Caco-2 (cell line): ENCODE results near the gene NFKBIA. TPM values are rescaled to one million over a fixed set of nuclear protein-coding genes. Genes with fewer than 3 reads are reported as not detected.
"Not testable (repeated sequence)": the region's sequence is repeated elsewhere in the genome, so short reads cannot be mapped to it uniquely, and the experiment has no call there.

ENCODE experiments used
- BruUV-seq: library from RNA; stranded (reverse); fragments of 400-500 nt; replicated peaks from 2 replicates; lab custom pipeline; 2021; lab: Mats Ljungman, UMichigan
- CTCF ChIA-PET: fragments of 300-600 bp; sonication (Branson Sonifier 250); formaldehyde crosslinking; loops from one replicate; lab custom pipeline; 2022; ENCODE audit warnings: antibody characterized with exemption; lab: Charles Lee
- POLR2A ChIA-PET: fragments of 300-600 bp; sonication (Branson Sonifier 250); formaldehyde crosslinking; loops from one replicate; lab custom pipeline; 2022; ENCODE audit warnings: antibody characterized with exemption; lab: Charles Lee
- DNase-seq, 2 experiments: peaks; one replicate each; pipeline versions ENCODE4 v3.0.0 to v3.0.0-alpha.2; 2020 to 2022
- H3K27me3 ChIP-seq: replicated peaks from 2 replicates; pipeline ENCODE4 v1.6.0; 2011; ENCODE audit warnings: low read length; ENCODE audit not compliant: control insufficient read depth, insufficient read depth
- H3K36me3 ChIP-seq: 2 replicates; pipeline ENCODE4 v1.5.1; 2011; ENCODE audit warnings: low read length; ENCODE audit not compliant: control insufficient read depth, insufficient read depth
- H3K4me1 ChIP-seq: fragments of 250-450 bp; sonication (Bioruptor Pico); 2 replicates; pipeline ENCODE4 v1.5.1; 2020; ENCODE audit warnings: mild to moderate bottlenecking
- H3K4me3 ChIP-seq: 2 replicates; pipeline ENCODE4 v1.5.1; 2011; ENCODE audit warnings: low read depth, mild to moderate bottlenecking, control low read depth, low read length
- H3K9me3 ChIP-seq: fragments of 250-450 bp; sonication (Bioruptor Pico); 2 replicates; pipeline ENCODE4 v1.5.1; 2020; ENCODE audit warnings: mild to moderate bottlenecking, moderate library complexity
- H3K27ac Mint-ChIP-seq: one replicate; pipeline ENCODE4 v1.8.0; 2022; ENCODE audit warnings: mixed read lengths; ENCODE audit not compliant: unreplicated experiment
- H3K27me3 Mint-ChIP-seq: one replicate; pipeline ENCODE4 v1.8.0; 2022; ENCODE audit warnings: mixed read lengths; ENCODE audit not compliant: insufficient read depth, unreplicated experiment
- H3K36me3 Mint-ChIP-seq: one replicate; pipeline ENCODE4 v1.8.0; 2022; ENCODE audit warnings: mild to moderate bottlenecking, mixed read lengths; ENCODE audit not compliant: insufficient read depth, unreplicated experiment
- H3K4me1 Mint-ChIP-seq: one replicate; pipeline ENCODE4 v1.8.0; 2022; ENCODE audit warnings: low read depth, mixed read lengths; ENCODE audit not compliant: unreplicated experiment
- H3K4me3 Mint-ChIP-seq: one replicate; pipeline ENCODE4 v1.8.0; 2022; ENCODE audit warnings: mild to moderate bottlenecking, moderate library complexity, mixed read lengths; ENCODE audit not compliant: unreplicated experiment
- H3K9me3 Mint-ChIP-seq: one replicate; pipeline ENCODE4 v1.8.0; 2022; ENCODE audit warnings: mixed read lengths; ENCODE audit not compliant: unreplicated experiment
- intact Hi-C: fragments of 100-400 bp; cut with micrococcal nuclease; formaldehyde crosslinking; loops from one replicate; pipeline ENCODE4 v1.10.0; 2022; ENCODE audit not compliant: unreplicated experiment
- total RNA-seq: library from RNA; stranded (reverse); gene quantifications from 2 replicates; pipeline ENCODE4 v1.2.3, GENCODE V29; 2022
- TF ChIP-seq, protein P1 (sequence below), 2 experiments: fragments of 200-600 bp in 1 of 2; IDR thresholded peaks; 1 replicate in 1 of 2; 2 replicates in 1 of 2; pipeline versions ENCODE4 v1.5.1 to v1.8.0; 2011 to 2022; ENCODE audit warnings: antibody characterized with exemption in 1 of 2, control low read depth in 1 of 2, inconsistent platforms in 1 of 2, low read depth in 1 of 2, low read length in 1 of 2, mild to moderate bottlenecking in 1 of 2, moderate library complexity in 1 of 2; ENCODE audit not compliant: insufficient read depth in 1 of 2, severe bottlenecking in 1 of 2, unreplicated experiment in 1 of 2

Gene NFKBIA
- total RNA-seq, 1 experiment from 2014 or later = 33.4 TPM

DNA sequence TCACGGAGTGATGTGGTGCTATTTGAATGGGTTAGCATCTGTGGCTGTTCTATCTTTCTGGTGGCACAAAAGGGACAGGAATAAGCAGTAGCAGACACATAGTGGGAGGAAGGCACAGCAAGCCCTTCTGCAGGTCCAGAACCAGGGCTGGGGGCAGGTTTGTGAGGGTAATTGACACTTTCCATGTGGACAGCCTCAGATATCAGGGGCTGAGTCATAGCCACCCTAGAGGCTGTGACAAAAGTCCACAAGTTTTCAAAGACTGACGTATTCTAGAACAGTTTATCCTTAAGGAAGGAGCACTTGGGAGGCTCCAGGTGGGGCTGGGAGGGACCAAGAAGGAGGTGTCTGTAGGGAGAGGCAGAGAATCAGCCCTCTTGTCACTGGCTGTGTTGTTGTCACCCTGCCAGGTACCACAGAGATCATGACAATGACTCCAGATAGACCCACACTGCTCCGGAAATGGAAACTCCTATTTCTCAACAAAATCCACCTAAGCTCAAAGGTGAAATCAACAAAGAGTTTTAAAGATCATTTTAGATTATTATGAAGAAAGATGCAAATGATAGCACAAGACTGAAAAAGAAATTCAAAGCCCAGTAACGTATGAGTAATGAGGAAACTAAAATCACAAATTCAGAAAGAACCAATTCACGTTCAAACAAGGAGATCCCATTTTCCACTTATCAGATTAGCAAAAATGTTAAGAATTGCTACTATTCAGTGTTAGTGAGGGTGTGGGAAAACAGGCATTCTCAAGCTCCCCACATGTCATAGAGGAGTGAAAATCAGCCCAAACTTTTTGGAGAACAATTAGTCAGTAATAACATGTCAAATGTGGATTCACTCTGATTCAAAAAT, 48.3 kb downstream of the NFKBIA start:
- Mint-ChIP-seq H3K36me3 (peaks cover 6% of the 10 kb centered on the region), H3K27ac (peak overlapping the region; percentile 94), H3K27me3 (no peaks in the 10 kb centered on the region), H3K4me1 (peaks cover 32% of the 10 kb centered on the region), H3K9me3 (no peaks in the 10 kb centered on the region), H3K4me3 (peak overlapping the region; percentile 60)
- TF ChIP-seq, protein P1, sequence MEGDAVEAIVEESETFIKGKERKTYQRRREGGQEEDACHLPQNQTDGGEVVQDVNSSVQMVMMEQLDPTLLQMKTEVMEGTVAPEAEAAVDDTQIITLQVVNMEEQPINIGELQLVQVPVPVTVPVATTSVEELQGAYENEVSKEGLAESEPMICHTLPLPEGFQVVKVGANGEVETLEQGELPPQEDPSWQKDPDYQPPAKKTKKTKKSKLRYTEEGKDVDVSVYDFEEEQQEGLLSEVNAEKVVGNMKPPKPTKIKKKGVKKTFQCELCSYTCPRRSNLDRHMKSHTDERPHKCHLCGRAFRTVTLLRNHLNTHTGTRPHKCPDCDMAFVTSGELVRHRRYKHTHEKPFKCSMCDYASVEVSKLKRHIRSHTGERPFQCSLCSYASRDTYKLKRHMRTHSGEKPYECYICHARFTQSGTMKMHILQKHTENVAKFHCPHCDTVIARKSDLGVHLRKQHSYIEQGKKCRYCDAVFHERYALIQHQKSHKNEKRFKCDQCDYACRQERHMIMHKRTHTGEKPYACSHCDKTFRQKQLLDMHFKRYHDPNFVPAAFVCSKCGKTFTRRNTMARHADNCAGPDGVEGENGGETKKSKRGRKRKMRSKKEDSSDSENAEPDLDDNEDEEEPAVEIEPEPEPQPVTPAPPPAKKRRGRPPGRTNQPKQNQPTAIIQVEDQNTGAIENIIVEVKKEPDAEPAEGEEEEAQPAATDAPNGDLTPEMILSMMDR (IDR thresholded peaks at IDR 0.05; ENCODE audit: insufficient read depth in 1 of 2, low read depth in 1 of 2, low read length in 1 of 2, severe bottlenecking in 1 of 2, unreplicated experiment in 1 of 2) = no peak
- BruUV-seq = TSS peak; percentile 85
- peaks cover 34% of the 10 kb centered on the region for H3K4me1 ChIP-seq
- H3K4me3 ChIP-seq = no peak overlapping the region
- no peaks in the 10 kb centered on the region for H3K9me3 ChIP-seq
- intact Hi-C loops = no loop called here
- DNase-seq = peak; percentile 70 to 83
- POLR2A ChIA-PET = interaction anchor here (2.1 kb wide), 1 partner anchor 64 kb away, joined by 6 read pairs; the partner anchor contains the start of gene PSMA6
- H3K36me3 ChIP-seq = no peaks in the 10 kb centered on the region
- no peaks in the 10 kb centered on the region for H3K27me3 ChIP-seq
- CTCF ChIA-PET = interaction anchor here (0.8 kb wide), 2 partner anchors 64 to 141 kb away, joined by 3 to 4 read pairs; partner anchors contain the start of gene PSMA6

DNA sequence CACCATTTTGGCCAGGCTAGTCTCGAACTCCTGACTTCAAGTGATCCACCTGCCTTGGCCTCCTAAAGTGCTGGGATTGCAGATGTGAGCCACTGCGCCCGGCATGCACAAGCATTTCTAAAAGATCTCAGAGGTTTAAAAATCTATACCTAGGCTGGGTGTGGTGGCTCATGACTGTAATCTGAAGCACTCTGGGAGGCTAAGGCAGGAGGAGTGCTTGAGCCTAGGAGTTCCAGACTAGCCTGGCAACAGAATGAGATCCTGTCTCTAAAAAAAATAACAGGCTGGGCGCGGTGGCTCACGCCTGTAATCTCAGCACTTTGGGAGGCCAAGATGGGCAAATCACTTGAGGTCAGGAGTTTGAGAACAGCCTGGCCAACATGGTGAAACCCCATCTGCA, 49.3 kb downstream of the NFKBIA start:
- intact Hi-C loops, H3K27me3 Mint-ChIP-seq, H3K27me3 ChIP-seq, H3K4me3 ChIP-seq, H3K36me3 Mint-ChIP-seq, H3K36me3 ChIP-seq, BruUV-seq, H3K9me3 Mint-ChIP-seq, H3K9me3 ChIP-seq, DNase-seq, H3K4me3 Mint-ChIP-seq, H3K27ac Mint-ChIP-seq, CTCF ChIA-PET: not testable (repeated sequence)
- POLR2A ChIA-PET = interaction anchor here (2.1 kb wide), 1 partner anchor 63 kb away, joined by 6 read pairs; the partner anchor contains the start of gene PSMA6
- H3K4me1 ChIP-seq = peaks cover 34% of the 10 kb centered on the region
- peaks cover 32% of the 10 kb centered on the region for H3K4me1 Mint-ChIP-seq

DNA sequence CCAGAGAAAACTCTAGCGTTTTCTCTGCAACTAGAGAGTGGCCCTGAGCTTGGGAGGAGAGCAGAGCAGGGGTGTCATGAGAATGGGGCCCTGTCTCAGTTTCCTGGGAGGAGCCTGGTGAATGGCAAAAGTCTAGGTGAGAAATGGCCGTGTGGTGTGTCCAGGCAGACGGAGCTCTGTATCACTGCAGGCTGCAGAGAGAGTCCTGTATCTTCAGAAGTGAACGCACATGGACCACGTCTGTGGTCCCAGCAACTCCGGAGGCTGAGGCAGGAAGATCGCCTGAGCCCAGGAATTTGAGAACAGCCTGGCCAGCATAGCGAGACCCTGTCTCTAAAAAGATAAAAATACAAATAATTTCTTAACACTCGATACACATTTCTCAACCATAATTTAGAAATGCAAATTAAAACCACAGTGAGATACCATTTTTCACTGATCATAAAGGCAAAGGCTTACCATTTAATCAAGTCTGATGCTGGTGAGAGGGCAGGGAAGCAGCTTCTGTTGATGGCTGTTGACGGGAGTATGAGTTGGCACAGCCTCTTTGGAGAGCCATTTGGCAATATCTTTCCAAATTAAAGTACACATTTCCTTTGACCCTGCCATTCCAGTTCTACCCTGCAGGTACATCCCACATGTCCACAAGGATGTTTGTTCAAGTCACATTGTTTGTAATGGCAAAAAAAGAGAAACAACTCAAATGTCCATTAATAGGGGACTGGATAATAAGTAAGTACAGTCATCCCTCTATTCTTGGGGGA, 51.0 kb downstream of the NFKBIA start:
- H3K36me3 Mint-ChIP-seq = peaks cover 6% of the 10 kb centered on the region
- intact Hi-C loops = no loop called here
- no peak overlapping the region for H3K4me3 Mint-ChIP-seq
- peaks cover 38% of the 10 kb centered on the region for H3K4me1 Mint-ChIP-seq
- Histone ChIP-seq H3K9me3 (no peaks in the 10 kb centered on the region), H3K36me3 (no peaks in the 10 kb centered on the region), H3K27me3 (no peaks in the 10 kb centered on the region), H3K4me3 (no peak overlapping the region), H3K4me1 (peaks cover 34% of the 10 kb centered on the region)
- H3K27me3 Mint-ChIP-seq = no peaks in the 10 kb centered on the region
- ChIA-PET POLR2A (interaction anchor here (1.0 kb wide), 1 partner anchor 61 kb away, joined by 4 read pairs; the partner anchor contains the start of gene PSMA6), CTCF (no interaction called here)
- no TSS peak for BruUV-seq
- H3K9me3 Mint-ChIP-seq = no peaks in the 10 kb centered on the region
- peak in 1 of 2 experiments; percentile 49 for DNase-seq
- TF ChIP-seq, protein P1 (IDR thresholded peaks at IDR 0.05; ENCODE audit: insufficient read depth in 1 of 2, low read depth in 1 of 2, low read length in 1 of 2, severe bottlenecking in 1 of 2, unreplicated experiment in 1 of 2) = no peak
- peak overlapping the region; percentile 0 for H3K27ac Mint-ChIP-seq
